DMS 273 treated with DMSO at 0.1 percent for 48 hours (cell line): ENCODE results near the gene PPARA.

Experiments
- DNase-seq: peaks from one replicate; lab custom pipeline; 2025; lab: John Stamatoyannopoulos, UW

Gene PPARA

DNA sequence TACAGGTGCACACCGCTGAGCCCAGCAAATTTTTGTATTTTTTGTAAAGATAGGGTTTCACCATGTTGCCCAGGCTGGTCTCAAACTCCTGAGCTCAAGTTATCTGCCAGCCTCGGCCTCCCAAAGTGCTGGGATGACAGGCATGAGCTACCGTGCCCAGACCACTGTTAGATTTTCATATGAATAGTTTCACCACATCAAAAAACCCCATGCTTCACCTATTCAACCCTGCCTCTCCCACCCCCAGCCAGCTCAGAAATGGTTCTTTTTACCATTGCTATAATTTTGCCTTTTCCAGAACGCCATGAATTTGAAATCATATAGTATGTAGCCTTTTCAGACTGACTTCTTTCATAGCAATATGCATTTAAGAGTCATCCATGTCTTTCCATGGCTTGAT lies 61.9 kb downstream of the PPARA start:
- no peak for DNase-seq

DNA sequence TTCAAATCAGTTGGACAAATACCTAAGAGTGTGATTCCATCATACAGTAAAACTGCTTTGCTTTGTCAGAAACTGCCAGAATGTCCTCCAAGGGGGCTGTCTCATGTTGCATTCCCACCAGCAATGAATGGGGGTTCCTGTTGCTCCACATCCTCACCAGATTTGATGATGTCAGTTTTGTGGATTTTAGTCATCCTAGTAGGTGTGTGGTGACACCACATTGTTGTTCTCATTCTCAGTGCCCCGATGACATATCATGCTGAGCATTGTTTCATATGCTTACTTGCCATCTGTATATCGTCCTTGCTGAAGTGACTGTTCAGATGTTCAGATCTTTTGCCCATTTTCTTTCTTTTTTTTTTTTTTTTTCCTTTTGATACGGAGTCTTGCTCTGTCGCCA lies 62.7 kb downstream of the PPARA start:
- DNase-seq = no peak

DNA sequence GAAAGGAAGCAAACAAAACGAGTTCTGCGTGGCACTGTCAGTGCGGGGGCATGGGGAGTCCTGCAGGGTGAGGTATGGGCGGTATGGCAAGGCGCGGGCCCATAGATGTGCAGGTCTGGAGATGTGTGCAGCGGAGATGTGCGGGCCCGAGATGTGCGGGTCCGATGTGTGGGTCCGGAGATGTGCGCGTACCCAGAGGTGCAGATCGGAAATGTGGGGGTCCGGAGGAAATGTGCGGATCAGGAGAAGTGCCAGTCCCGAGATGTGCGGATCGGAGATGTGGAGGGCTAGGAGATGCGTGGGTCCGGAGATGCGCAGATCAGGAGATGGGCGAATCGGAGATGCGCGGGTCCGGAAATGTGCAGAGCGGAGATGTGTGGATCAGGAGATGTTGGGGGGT lies 63.8 kb downstream of the PPARA start:
- DNase-seq = no peak

DNA sequence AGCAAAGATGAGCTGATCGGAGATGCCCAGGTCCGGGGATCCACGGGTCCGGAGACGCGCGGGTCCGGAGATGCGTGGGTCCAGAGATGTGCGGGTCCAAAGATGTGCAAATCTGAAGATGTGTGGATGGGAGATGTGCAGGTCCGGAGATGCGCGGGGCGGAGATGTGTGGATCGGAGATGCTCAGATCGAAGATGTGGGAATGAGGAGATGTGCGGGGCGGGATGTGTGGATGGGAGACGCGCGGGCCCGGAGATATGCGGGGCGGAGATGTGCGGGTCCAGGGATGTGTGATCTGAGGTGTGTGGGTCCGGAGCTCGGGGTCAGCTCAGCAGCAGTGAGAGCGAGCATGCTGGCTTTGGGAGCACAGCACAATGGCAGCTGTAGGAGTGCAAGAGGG lies 64.3 kb downstream of the PPARA start:
- no peak for DNase-seq

DNA sequence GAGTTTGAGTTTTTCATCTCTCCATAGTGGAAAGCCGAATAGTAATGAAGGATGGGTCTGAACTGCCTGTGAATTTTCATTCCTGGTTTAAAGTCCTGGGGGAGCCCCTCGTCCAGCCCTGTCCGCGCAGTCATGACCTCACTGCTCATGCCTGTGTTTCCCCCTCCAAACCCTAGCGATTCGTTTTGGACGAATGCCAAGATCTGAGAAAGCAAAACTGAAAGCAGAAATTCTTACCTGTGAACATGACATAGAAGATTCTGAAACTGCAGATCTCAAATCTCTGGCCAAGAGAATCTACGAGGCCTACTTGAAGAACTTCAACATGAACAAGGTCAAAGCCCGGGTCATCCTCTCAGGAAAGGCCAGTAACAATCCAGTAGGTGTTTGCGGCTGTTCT lies 69.3 kb downstream of the PPARA start:
- DNase-seq = no peak

DNA sequence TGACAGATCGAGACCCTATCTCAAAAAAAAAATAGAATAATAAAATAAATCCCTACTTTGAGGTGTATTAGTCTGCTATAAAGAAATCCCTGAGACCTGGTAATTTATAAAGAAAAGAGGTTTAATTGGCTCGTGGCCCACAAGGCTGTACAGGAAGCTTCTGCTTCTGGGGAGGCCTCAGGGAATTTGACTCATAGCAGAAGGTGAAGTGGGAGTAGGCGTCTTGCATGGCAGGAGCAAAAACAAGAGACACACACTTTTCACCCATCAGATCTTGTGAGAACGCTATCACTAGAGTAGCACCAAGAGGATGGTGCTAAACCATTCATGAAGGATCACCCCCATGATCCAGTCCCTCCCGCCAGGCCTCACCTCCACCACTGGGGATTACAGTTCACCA lies 70.6 kb downstream of the PPARA start:
- no peak for DNase-seq

DNA sequence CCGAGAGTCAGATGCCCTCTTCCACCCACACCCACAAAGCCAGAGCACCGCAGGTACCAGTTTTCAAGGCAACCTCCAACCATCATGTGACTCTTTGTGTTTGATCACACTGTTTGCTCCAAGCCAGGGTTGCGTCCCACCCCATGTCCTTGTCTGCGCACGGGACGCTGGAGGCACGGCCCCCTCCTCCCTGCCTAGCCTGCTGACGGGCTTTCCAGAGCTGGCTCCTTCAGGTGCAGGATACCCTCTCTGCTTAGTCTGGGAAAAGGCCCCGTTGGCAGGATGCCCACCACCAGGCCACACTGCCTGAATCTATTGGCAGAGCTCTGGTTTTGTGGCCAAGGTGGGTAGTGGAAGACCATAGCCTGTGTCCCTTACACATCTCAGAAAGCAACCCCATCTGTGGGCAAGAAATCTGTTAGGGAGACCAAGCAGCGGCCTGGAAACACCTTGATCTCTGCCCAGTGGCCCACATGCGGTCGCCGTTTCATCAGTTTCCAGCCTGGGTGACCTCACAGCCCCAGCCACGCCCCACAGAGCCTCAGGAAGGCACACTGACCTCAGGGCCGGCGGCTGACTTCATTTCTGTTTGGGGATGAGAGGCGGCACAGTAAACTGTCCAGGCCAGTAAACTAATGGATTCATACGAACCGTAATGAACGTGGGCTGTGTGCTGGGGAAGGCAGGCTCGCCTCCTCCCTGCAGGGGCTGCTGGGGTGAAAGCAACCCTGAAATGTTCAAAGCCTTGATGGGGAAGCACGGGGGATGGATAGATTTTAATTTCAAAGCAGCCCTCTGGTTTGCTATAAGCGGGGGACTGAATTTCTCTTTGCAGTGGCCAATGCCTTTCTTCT lies 73.9 kb downstream of the PPARA start:
- no peak for DNase-seq

DNA sequence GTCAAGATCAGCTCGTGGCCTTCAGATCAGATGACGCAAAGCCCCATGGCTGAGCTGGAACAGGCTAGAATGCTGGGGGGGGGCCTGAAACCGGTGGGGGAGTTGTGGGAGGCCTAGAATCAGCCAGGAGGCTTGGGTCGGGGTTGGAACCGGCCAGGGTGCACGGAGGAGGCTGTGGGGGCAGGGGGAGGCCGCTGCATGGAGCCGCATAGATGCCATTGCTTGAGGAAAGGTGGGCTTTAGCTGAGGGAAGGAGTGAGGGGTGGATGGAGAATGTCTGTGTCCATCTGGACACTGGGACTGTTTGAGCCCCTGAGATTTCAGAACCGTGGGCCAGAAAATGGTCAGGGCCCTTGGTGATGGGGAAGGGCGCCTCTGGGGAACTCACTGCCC lies 74.6 kb downstream of the PPARA start:
- DNase-seq = no peak

DNA sequence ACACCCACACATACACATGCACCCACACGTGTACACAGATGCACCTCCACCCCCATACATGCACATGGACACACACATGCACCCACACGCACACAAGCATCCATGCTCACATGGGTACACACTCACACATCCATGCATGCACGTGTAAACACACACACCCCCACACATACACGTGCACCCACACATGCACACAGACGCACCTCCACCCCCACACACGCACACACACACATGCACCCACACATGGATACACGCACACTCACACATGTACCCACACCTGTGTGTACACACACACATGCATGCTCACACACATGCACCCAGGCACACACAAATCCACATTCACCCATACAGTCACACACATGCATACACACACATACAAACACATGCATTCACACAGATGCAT lies 75.3 kb downstream of the PPARA start:
- no peak for DNase-seq

DNA sequence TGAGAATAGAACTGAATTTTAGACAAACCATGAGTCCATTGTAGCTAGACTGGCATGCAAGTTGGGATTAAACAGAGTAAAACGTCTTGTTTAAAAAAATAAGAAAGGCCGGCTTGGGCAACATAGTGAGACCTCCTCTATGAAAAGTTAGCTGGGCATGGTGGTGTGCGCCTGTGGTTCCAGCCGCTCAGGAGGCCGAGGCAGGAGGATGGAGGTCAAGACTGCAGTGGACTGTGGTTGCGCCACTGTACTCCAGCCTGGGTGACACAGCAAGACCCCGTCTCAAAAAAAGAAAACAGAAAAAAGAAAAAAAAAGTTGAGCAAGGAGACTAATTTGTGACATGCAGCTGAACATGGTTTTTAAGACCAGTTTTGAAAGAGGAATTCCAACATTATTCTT lies 76.3 kb downstream of the PPARA start:
- no peak for DNase-seq

DNA sequence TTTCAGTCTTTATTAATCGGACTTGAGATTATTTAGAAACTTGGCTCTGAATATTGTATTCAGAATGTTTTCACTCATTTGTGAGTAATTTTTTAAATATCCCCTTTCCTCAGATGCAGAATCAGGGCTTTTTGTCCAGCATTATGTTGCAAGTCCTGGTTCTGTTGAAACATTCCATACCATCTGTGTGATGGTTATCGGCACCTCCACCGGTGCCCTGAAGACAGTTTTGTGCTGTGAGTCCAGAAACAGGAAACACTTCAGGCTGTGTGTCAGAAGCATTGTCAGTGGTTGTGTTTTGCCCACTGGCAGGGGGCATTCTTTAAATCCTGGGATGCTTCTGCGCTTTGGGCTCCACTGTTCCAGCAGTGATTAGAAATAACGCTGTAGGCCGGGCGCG lies 79.4 kb downstream of the PPARA start:
- DNase-seq = no peak

DNA sequence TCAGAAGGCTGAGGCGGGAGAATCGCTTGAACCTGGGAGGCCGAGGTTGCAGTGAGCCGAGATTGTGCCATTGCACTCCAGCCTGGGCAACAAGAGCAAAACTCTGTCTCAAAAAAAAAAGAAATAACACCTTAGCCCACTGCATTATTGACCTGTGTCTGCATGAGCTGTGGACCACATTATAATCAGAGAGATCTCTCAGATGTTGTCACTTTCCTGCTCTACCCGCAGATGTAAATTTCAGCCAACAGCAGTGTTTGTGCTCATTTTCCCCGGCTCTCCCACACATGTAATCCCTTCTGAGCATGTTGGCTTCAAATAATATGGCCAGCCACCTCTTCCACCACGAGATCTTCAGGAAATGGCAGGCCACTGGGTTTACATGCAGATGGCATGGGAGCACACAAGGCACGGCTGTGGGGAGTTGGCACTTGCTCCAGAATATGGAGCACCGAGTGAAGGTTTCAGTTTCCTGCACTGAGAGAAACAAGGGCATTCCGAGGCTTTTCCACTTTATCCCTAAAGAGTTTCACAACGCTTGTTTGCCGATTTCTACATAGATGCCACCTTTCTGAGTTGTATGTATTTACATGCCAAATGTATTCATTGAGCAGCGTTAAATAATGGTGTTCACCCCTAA lies 80.1 kb downstream of the PPARA start:
- no peak for DNase-seq

DNA sequence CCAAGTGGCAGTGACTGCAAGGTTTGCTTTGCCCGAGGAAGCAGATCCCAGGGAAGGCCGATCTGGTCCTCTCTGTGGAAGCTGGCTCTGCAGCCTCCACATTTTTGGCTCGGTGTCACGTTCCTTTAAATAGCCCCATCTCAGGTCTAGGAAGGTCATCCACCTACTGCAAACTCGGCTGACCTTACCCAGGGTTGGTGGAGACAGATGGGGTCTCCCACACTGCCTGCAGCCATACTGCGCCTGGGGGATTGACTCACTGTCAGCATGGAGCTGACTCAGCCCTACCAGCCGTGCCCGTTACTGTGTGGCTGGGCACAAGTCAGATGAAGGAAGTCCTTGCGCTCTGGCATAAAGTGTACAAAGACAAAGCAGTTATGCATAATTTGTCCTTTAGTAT lies 82.9 kb downstream of the PPARA start:
- DNase-seq = peak; percentile 59

DNA sequence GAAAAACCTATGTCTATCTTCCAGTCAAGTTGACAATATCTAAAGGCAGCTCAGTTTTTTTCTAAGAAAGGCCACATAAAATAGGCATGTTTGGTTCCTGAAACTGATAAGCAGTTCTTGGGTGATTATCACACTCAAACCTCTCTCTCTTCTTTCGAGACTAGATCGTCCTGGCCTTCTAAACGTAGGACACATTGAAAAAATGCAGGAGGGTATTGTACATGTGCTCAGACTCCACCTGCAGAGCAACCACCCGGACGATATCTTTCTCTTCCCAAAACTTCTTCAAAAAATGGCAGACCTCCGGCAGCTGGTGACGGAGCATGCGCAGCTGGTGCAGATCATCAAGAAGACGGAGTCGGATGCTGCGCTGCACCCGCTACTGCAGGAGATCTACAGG lies 84.6 kb downstream of the PPARA start:
- DNase-seq = no peak

DNA sequence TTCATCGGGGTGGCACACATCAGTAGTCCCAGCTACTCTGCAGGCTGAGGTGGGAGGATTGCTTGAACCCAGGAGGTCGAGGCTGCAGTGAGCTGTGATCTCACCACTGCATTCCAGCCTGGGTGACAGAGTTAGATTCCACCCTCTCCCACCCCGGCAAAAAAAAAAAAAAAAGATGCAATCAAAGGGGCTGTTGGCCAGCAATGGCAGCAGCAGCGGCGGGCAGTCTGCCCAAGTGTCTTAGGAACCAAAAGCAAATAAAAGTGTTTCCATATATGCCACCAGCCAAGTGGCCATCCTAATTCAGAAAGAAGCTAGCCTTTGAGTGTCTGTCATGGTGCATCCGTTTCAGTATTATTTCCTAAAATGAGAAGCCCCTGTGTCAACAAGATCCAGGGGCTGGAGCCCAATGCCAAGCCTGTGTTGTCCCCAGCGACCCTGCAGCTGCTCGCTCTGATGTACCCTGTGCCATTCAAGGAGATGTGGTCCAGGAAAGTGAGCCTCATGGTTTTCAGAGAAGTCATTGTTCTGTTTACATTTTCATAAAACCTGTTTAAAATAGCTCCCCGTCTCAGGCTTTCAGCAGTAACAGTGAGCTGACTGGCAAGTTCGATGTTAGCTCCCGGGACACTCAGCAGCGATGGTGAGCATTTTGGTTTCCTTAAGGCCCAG lies 87.3 kb downstream of the PPARA start:
- DNase-seq = no peak

DNA sequence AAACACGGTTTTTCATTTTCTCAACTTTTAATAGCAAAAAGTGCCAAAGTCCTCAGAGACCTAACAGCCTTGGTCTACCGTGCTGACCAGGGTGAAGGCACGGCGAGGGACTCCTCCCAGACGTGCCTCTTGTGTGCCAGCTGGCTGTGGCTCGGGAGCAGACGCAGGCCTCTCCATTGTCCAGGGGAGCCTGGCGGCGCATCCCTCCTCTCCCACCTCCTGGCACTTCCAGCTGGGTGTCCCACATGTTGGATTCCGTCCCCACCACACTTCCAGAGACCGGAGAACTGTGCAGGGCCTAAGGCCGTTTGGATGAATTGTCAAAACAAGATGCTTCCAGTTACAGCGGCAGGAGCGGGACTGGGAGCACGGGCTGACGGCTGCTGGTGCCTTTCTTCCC lies 88.2 kb downstream of the PPARA start:
- DNase-seq = no peak

DNA sequence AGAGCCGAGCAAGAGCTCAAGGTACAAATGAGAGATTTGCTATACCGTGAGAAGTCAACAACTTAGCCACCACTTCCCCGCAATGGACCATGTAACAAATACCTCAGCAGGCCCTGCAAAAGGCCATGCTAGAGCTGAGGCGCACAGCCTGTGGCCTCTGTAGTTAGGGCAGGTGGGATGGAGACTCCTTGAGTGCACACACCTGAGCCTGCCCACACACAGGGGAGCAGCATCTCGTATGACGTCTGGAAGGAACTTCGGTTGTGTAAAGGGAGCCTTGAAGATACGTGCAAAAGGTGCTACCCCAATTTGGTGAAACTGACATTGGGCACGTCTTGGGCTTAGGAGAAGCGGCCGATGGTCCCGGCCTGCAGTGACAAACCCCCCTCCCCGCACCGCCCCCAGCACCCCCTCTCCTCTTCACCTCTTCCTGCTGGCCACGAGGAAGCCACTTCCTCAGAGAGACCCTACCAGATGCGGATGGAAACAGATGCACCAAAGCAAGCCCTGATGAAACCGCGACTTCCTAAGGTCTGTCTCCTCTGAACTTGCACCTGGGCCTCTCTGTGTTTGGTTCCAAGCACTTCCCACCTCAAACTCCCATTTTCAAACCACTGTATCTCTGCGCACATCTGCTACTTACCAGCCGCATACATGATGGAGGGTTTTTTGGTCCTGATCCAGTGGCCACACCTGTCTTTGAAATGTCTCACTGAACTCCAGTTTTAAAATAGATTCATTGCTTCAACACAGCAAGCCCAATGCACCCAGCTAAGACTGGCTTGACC lies 89.1 kb downstream of the PPARA start:
- no peak for DNase-seq

DNA sequence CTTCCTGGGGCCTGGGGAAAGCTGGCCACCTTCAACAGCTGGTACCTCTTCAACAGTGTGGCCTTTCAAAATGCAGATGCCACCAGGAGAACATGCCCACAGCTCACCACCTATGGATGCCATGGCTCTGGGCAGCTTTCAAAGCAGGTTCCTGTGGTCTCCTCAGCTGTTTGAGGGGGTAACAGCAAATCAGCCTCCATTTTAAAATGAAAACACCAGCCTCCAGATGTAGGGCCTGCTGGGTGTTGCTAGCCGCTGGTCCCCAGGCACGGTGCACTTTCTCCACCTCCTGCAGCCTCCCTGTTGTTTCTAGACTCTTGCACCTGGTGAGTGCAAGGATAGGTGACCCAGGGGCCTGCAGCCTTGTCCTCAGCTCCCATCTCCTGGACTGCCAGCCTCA lies 89.7 kb downstream of the PPARA start:
- DNase-seq = no peak

DNA sequence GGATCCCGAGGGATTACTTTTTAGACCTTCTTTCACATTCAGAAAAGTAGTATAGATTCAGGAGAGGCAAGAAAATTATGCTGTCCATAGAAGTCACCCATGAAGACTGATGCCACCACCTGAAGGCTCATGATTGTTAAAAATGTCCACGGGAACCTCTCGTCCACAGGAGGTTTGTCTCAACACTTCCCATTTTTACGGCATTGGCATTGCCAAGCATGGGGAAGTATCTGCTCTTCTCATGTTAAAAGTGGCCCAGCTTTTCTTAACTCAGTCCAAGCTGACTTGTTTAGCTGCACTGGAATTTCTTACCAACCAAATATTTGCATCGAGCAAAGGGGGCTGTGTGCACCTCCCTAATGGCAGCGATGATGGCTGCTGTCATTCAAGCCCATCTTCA lies 90.2 kb downstream of the PPARA start:
- no peak for DNase-seq

DNA sequence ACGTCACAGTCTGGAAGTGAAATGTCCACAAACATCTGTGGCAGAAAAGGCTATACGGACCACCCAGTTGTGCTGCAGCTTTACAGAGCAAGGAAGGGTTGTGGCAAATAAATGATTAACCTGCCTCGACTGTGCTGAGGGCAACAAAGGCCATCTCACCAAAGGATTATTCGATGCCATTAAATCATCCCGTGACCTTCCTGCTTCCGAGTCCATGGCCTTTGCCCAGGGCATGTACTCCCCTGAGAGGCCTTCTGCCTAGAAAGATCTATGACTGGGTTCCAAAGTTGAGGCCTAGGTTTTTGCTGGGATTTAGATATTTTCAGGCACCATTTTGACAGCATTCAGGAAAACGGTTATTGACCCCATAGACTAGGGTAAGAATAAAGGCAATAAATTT lies 90.6 kb downstream of the PPARA start:
- DNase-seq = no peak

DNA sequence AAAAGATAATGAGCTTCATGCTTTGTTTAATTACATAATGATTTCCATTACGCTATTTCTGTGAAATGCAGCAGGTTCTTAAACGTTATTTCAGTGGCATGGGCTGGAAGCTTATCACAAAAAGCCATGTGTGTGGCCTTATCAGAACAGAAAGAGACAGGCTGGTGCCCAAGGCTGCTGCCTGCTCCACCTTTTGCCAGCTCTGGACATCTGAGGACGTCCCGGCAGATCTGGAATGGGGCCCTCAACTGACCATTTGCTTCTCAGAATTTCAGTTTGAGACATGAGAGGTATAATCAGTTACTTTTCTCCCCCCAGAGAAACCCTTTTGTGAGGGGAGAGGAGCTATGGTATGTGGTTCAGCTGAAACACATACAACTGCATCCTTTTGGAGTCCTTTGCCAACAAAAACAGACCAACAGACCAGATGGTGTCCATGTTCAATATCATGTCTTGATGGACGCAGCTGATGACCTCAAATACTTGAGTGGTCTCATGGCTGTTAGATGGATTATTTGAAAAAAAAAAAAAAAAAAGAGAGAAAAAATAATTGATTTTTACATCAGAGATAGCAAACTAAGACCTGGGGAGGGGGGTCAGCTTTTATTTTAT lies 91.2 kb downstream of the PPARA start:
- no peak for DNase-seq

DNA sequence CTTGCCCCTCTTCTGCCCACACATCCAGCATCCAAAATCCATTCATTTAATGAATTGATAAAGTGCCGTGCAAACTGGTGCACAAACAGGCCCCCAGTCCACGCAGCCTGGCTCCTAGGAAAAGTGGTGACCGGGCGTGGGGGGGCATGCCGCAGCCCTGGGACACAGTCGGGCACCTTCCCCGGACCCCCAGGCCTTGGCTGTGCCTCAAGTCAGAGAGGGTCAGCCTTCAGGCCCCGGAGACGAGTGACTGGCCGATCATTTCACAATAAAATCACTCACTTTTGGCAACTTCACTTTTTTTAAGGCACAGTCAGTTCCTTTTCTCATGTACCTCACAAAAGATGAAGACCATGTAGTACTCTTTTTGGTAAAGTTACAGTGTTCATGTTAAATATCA lies 91.8 kb downstream of the PPARA start:
- no peak for DNase-seq
